SU-DHL-6 (cell line): ENCODE results near the gene FAM72D.
"Not testable (repeated sequence)": the region's sequence is repeated elsewhere in the genome, so short reads cannot be mapped to it uniquely, and the experiment has no call there.

ENCODE experiments used
- H2AFZ ChIP-seq: fragments of 200-600 bp; sonication (generic); 2 replicates; pipeline ENCODE4 v1.6.1; 2014; ENCODE audit warnings: low read depth, mild to moderate bottlenecking, moderate library complexity, mixed read lengths, antibody characterized with exemption, low read length; ENCODE audit not compliant: severe bottlenecking
- H3F3A ChIP-seq: fragments of 200-600 bp; shearing (Covaris generic); 2 replicates; pipeline ENCODE4 v1.6.0; 2016; ENCODE audit warnings: antibody characterized with exemption, mild to moderate bottlenecking; ENCODE audit not compliant: insufficient read depth
- H3K27ac ChIP-seq: fragments of 200-600 bp; sonication (generic); 2 replicates; pipeline ENCODE4 v1.5.1; 2016; ENCODE audit warnings: low read depth, mild to moderate bottlenecking, low read length, moderate library complexity, mixed read lengths
- H3K27me3 ChIP-seq: fragments of 200-600 bp; sonication (generic), shearing (Covaris generic); 2 replicates; pipeline ENCODE4 v1.6.0; 2014; ENCODE audit warnings: mild to moderate bottlenecking, low read length
- H3K36me3 ChIP-seq: fragments of 200-600 bp; sonication (generic); 2 replicates; pipeline ENCODE4 v1.6.1; 2014; ENCODE audit warnings: mild to moderate bottlenecking, low read length, mixed read lengths
- H3K4me2 ChIP-seq: fragments of 300-600, 200-600 bp; shearing (Covaris generic), sonication (generic); 2 replicates; pipeline ENCODE4 v1.6.0; 2014; ENCODE audit warnings: low read length, low read depth, mild to moderate bottlenecking; ENCODE audit not compliant: poor library complexity, severe bottlenecking
- H3K4me3 ChIP-seq: fragments of 200-600 bp; sonication (generic); 2 replicates; pipeline ENCODE4 v1.5.1; 2014; ENCODE audit warnings: antibody characterized with exemption, low read length, mild to moderate bottlenecking, mixed read lengths; ENCODE audit not compliant: insufficient read depth, poor library complexity, severe bottlenecking
- H3K79me2 ChIP-seq: fragments of 200-600 bp; sonication (generic); 2 replicates; pipeline ENCODE4 v1.6.1; 2014; ENCODE audit warnings: mild to moderate bottlenecking, low read length, moderate library complexity; ENCODE audit not compliant: insufficient read depth
- H3K9ac ChIP-seq: fragments of 200-600 bp; sonication (generic); 2 replicates; pipeline ENCODE4 v1.7.0; 2014; ENCODE audit warnings: mild to moderate bottlenecking, low read length
- H3K9me2 ChIP-seq: fragments of 200-600 bp; sonication (generic); replicated peaks from 2 replicates; pipeline ENCODE4 v1.6.1; 2014; ENCODE audit warnings: low read length; ENCODE audit not compliant: insufficient read depth
- H3K9me3 ChIP-seq: fragments of 200-600 bp; sonication (generic); 2 replicates; pipeline ENCODE4 v1.6.1; 2014; ENCODE audit warnings: low read length, mixed read lengths; ENCODE audit not compliant: insufficient read depth
- H4K20me1 ChIP-seq: fragments of 200-600 bp; sonication (generic); 2 replicates; pipeline ENCODE4 v1.6.1; 2014; ENCODE audit warnings: low read depth, mild to moderate bottlenecking, antibody characterized with exemption, low read length, moderate library complexity, mixed read lengths

Gene FAM72D

GRCh38 chr1:145095284-145096057 is at the start of gene FAM72D, which contains the start of gene SRGAP2B:
FAM72D (plus strand) TSS chr1:145095974; CDS start chr1:145096848, 874 bp downstream.
SRGAP2B (minus strand) TSS chr1:145095328; CDS start chr1:145092901, 2,427 bp downstream.
- H3K79me2 ChIP-seq, H3K9me3 ChIP-seq, H3K9me2 ChIP-seq, H2AFZ ChIP-seq, H3F3A ChIP-seq, H3K4me2 ChIP-seq, H3K36me3 ChIP-seq, H3K27ac ChIP-seq, H3K4me3 ChIP-seq, H3K27me3 ChIP-seq, H4K20me1 ChIP-seq: not testable (repeated sequence)
- H3K9ac ChIP-seq = peak within 1 kb of the TSS; percentile 37; the same call in 1 of the 2 replicates

DNA sequence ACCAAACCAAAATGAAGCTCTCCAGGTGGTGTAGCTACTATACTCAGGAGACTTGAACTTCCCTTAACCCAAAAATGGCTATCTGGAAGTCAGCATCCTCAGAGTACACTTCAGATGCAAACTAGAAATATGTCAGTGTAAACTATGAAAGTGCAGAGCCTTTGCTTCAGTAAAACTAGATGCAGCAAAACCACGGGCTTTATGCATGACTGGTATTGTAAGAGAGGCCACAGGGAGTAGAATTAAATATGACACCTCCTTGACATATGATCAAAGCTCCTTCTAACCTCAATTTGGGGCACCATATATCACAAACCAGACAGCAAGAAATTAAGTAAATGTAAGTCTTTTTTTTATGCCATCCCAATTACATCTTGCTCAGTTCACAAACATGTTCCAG is 48.2 kb upstream of the FAM72D start:
- not testable (repeated sequence) for H3K4me2 ChIP-seq, H3K4me3 ChIP-seq, H3K9ac ChIP-seq, H3K9me2 ChIP-seq, H4K20me1 ChIP-seq, H3K36me3 ChIP-seq, H3K9me3 ChIP-seq, H3K79me2 ChIP-seq, H3K27me3 ChIP-seq, H3F3A ChIP-seq, H3K27ac ChIP-seq, H2AFZ ChIP-seq

GRCh38 chr1:145048181-145048856 is 47.5 kb upstream of the FAM72D start:
- H3K36me3 ChIP-seq, H3K27ac ChIP-seq, H3K4me2 ChIP-seq, H3K9me2 ChIP-seq, H3K9ac ChIP-seq, H2AFZ ChIP-seq, H3K9me3 ChIP-seq, H3K27me3 ChIP-seq, H4K20me1 ChIP-seq, H3K4me3 ChIP-seq, H3F3A ChIP-seq, H3K79me2 ChIP-seq: not testable (repeated sequence)

DNA sequence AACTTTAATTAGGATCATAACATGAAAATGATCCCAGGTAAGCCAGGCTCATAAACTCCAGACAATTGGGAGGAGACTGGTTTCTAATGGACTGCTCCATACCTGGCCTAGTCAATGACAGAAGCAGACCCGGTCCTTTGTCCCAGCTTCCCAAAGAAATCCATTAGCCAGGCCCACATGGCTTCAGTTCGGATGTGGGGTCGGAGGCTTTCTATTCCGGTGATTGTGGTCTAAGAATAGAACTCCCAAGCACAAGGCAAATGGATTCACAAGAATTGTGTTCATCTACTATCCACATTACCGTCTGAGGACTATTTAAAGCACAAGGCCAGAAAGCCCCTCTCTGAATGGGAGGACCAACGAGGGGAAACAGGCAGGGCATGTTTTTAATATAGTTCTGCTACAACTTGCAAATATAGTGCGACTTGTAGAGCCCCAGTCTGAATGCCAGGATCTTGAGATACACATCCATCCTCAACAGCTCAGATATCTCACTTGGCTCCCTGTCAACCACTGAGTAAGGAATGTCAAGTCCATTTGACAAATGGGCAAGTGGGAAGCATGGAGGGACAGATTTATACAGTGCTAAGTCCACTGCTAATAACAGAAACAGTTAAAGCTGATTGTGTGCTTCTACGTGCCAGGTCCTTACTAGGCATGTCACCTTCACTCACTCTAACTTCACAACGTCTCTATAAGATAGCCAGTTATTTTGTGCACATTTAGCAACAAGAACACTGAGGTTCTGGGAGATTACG is 43.6 kb upstream of the FAM72D start:
- H3K9me3 ChIP-seq, H3K4me3 ChIP-seq, H3F3A ChIP-seq, H3K9me2 ChIP-seq, H4K20me1 ChIP-seq, H3K4me2 ChIP-seq, H3K79me2 ChIP-seq, H3K36me3 ChIP-seq, H3K27ac ChIP-seq, H2AFZ ChIP-seq, H3K9ac ChIP-seq, H3K27me3 ChIP-seq: not testable (repeated sequence)

- H3K27ac ChIP-seq, H3K9me3 ChIP-seq, H3K4me3 ChIP-seq, H3K4me2 ChIP-seq, H3K9ac ChIP-seq, H3K79me2 ChIP-seq, H3F3A ChIP-seq, H2AFZ ChIP-seq, H3K27me3 ChIP-seq, H4K20me1 ChIP-seq, H3K36me3 ChIP-seq, H3K9me2 ChIP-seq: not testable (repeated sequence)
Observed at GRCh38 chr1:145053428-145053827, 42.3 kb upstream of the FAM72D start.

GRCh38 chr1:145055217-145055760 is 40.5 kb upstream of the FAM72D start:
- not testable (repeated sequence) for H3K27ac ChIP-seq, H4K20me1 ChIP-seq, H3K9ac ChIP-seq, H3K36me3 ChIP-seq, H3K27me3 ChIP-seq, H3K9me2 ChIP-seq, H3K9me3 ChIP-seq, H3F3A ChIP-seq, H3K4me3 ChIP-seq, H3K4me2 ChIP-seq, H2AFZ ChIP-seq, H3K79me2 ChIP-seq

DNA sequence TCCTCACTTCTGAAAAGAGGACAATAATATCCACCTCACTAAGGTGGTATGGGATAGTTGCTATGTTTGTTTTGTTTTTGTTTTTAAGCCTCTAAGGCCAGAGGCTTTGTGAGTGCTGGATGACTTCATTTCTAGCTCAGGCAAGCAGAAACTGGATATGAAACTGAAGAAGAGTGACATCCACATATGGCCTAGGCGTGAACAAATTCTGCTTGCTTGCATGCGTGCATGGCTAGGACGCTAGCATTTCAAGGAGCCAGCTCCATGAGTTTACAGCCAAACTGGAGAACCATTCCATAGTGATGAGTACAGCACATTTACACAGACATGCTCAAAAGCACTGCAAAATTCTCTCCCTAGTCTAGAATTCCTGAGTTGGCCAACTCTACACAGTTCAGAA is 37.6 kb upstream of the FAM72D start:
- not testable (repeated sequence) for H3K9ac ChIP-seq, H3F3A ChIP-seq, H3K9me2 ChIP-seq, H4K20me1 ChIP-seq, H3K79me2 ChIP-seq, H3K36me3 ChIP-seq, H3K4me3 ChIP-seq, H3K9me3 ChIP-seq, H3K27me3 ChIP-seq, H2AFZ ChIP-seq, H3K4me2 ChIP-seq, H3K27ac ChIP-seq
